Measurements from ENCODE around the gene ESPL1.

ESPL1 gene

DNA sequence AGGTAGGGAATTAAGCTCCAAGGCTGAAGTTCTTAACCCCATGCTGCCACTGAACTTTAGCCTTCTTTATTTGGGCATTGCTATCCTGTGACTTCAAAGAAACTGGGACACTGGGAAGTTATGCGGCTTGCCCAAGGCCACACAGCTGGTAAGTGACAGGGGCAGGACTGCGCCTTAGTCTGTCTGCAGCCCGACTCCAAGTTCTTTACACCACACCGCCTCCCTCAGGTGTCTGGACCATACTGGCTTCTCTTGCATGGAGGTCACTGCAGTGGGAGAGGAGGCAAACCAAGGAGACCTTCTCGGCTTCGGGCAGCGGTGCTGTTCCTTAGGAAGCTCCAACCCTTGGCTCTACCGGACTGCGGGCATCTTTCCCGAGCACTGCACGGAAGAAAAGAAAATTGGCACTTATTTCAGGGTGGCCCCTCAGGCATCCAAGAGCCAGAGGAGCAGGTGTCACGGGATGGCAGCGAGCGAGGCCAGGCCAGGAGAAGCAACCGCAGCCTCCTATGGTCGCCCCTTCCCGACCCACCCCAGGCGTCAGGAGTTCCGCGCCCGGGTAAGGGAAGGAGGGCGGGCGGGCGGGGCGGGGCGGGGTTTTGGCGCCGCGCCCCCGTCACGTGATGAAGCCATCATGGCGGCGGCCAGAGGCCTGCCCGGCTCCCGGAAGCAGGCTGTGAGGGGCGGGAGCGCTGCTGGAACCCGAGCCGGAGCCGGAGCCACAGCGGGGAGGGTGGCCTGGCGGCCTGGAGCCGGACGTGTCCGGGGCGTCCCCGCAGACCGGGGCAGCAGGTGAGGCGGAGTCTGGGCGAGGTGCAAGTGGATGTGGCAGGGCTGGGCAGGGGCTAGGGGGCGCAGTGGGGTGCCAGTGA, 16.4 kb upstream of the ESPL1 start:
- ChIA-PET CTCF (interaction anchor here (0.6 to 1.4 kb wide), 4 partner anchors 16 to 172 kb away, joined by 3 to 20 read pairs (median 4); partner anchors contain the start of gene AMHR2), POLR2A (interaction anchor here (0.6 to 2.3 kb wide), 13 partner anchors 10 to 71 kb away, joined by 3 to 20 read pairs (median 5); partner anchors contain the start of genes CSAD, ESPL1, PFDN5 and ZNF740)
- DNase-seq (ENCODE audit: extremely low spot score) = peak; percentile 91
- TF ChIP-seq, protein P1, sequence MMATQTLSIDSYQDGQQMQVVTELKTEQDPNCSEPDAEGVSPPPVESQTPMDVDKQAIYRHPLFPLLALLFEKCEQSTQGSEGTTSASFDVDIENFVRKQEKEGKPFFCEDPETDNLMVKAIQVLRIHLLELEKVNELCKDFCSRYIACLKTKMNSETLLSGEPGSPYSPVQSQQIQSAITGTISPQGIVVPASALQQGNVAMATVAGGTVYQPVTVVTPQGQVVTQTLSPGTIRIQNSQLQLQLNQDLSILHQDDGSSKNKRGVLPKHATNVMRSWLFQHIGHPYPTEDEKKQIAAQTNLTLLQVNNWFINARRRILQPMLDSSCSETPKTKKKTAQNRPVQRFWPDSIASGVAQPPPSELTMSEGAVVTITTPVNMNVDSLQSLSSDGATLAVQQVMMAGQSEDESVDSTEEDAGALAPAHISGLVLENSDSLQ (IDR thresholded peaks at IDR 0.05) = no peak
- TF ChIP-seq CTBP1 (IDR thresholded peaks at IDR 0.05; ENCODE audit: borderline replicate concordance) (no peak), SP1 (IDR thresholded peaks at IDR 0.05) (no peak), L3MBTL2 (conservative IDR thresholded peaks at IDR 0.05) (no peak; the same call in 1 of the 2 replicates), NFRKB (IDR thresholded peaks at IDR 0.05) (no peak), FOXM1 (IDR thresholded peaks at IDR 0.05; ENCODE audit: borderline replicate concordance) (no peak), ELF4 (IDR thresholded peaks at IDR 0.05) (peak; percentile 71), SUZ12 (IDR thresholded peaks at IDR 0.05) (no peak)

DNA sequence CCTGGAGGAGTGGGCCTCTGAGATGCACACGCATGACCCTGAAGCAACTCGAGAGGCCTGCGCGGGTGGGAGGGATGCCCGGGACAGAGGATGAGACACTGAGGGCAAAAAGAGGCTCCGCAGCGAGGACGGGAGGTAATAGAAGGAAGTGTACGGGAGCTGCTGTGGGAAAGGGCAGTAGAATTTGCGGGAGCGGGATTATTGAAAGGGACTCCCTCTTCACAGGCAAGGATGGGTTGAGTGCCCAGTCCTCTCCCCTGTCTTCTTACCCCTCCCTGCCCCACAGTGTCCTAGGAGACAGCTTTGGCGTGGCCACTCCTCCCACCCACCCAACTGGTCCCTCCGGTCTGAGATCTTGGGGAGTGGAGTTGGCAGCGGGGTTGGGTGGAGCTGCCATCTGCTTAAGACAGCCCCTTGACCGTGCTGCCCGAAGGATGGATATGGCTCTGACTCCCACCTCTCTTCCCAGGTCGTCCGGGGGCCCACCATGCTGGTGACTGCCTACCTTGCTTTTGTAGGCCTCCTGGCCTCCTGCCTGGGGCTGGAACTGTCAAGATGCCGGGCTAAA, 15.7 kb upstream of the ESPL1 start:
- no peak for TF ChIP-seq FOXK2 (IDR thresholded peaks at IDR 0.05)
- 0 out of 2 replicates have a peak, but pooled peaks have one; percentile 44 for TF ChIP-seq HDGF (IDR thresholded peaks at IDR 0.05; ENCODE audit: borderline replicate concordance)
- POLR2A ChIA-PET = interaction anchor here (2.2 to 2.3 kb wide), 2 partner anchors 15 to 38 kb away, joined by 12 to 20 read pairs; partner anchors contain the start of gene ESPL1
- CTCF ChIA-PET = interaction anchor here (0.8 kb wide), 1 partner anchor 15 kb away, joined by 3 read pairs; no protein-coding TSS in a partner anchor

DNA sequence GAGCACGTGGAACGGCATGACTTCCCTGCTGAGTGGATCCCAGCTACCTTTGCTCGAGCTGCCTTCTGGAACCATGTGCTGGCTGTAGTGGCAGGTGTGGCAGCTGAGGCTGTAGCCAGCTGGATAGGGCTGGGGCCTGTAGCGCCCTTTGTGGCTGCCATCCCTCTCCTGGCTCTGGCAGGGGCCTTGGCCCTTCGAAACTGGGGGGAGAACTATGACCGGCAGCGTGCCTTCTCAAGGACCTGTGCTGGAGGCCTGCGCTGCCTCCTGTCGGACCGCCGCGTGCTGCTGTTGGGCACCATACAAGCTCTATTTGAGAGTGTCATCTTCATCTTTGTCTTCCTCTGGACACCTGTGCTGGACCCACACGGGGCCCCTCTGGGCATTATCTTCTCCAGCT, 14.8 kb upstream of the ESPL1 start:
- TF ChIP-seq ARNT (IDR thresholded peaks at IDR 0.05) (no peak), L3MBTL2 (conservative IDR thresholded peaks at IDR 0.05) (no peak), BHLHE40 (IDR thresholded peaks at IDR 0.05; ENCODE audit: borderline replicate concordance) (no peak), FOXK2 (IDR thresholded peaks at IDR 0.05) (no peak), HDGF (IDR thresholded peaks at IDR 0.05; ENCODE audit: borderline replicate concordance) (no peak), NFRKB (IDR thresholded peaks at IDR 0.05) (no peak), SP1 (IDR thresholded peaks at IDR 0.05) (no peak), FOXA1 (IDR thresholded peaks at IDR 0.05) (no peak), ZNF384 (IDR thresholded peaks at IDR 0.05) (no peak), LEF1 (IDR thresholded peaks at IDR 0.05; ENCODE audit: borderline replicate concordance) (no peak)
- ChIA-PET POLR2A (interaction anchor here (2.3 kb wide), 1 partner anchor 14 kb away, joined by 20 read pairs; the partner anchor contains the start of gene ESPL1), CTCF (interaction anchor here (0.8 kb wide), 1 partner anchor 13 kb away, joined by 3 read pairs; no protein-coding TSS in a partner anchor)
- no peak for DNase-seq (ENCODE audit: extremely low spot score)

More for the DNA sequence above, 15.7 kb upstream of the ESPL1 start:
- DNase-seq (ENCODE audit: extremely low spot score) = no peak

DNA sequence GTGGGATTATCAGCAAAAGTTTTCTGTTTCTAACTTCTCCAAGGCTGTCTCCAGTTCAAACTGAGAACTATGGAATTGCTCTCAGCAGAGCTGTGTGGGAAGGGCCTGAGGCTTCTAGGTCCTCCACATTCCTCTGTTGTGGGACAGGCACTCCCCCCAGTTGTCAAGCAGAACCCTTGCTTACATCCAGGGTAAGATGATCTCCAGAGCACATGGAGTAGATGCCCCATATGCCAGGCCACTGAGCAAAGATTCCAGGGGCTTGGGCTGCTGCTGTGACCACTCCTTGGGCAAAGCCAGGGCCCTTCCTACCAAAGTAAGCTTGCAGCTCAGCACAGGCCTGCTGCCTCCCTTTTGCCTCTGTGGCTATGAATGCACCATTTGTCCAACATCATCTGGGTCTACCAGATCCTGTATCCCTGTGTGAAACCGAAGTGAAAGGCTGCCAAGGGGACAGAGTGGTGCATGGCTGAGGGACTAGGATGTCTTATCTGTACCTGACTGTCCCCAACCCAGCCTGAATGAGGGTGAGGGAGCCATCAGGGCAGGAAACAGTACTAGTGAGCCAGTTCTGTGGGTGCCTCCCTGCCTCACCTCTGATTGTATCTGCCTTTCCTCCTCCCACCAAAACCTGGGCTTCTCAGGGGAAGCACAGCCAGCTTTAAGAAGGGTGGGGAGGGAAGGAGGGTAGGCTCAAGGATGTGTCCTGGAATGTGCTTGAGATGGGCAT, 13.1 kb upstream of the ESPL1 start:
- CTCF ChIA-PET = no interaction called here
- no peak for TF ChIP-seq NFRKB (IDR thresholded peaks at IDR 0.05)
- TF ChIP-seq, protein P1 (IDR thresholded peaks at IDR 0.05) = no peak
- no peak for DNase-seq (ENCODE audit: extremely low spot score)
- POLR2A ChIA-PET = no interaction called here

DNA sequence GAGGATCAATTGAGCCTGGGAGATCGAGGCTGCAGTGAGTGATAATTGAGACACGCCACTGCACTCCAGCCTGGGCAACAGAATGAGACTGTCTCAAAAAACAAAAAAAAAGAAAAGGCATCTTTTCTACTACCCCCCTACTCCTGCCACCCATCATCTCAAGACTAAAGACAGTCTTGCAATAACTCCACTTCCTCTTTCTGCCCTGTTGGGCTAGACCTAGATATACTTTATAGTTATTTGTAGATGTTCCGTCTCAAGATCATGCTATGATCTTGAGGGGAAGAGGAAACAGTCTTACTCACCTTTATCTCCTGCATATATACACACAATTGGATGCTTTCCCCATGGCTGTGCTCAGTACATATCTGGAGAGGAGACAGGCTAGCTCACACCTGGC, 12.1 kb upstream of the ESPL1 start:
- DNase-seq (ENCODE audit: extremely low spot score) = no peak
- CTCF ChIA-PET = no interaction called here
- no peak for TF ChIP-seq SP1 (IDR thresholded peaks at IDR 0.05)
- TF ChIP-seq FOXK2 (IDR thresholded peaks at IDR 0.05) = no peak
- TF ChIP-seq SUZ12 (IDR thresholded peaks at IDR 0.05) = no peak
- no peak for TF ChIP-seq CTBP1 (IDR thresholded peaks at IDR 0.05; ENCODE audit: borderline replicate concordance)
- no peak for TF ChIP-seq ARNT (IDR thresholded peaks at IDR 0.05)
- TF ChIP-seq ELF4 (IDR thresholded peaks at IDR 0.05) = no peak
- no peak for TF ChIP-seq ZNF384 (IDR thresholded peaks at IDR 0.05)
- POLR2A ChIA-PET = interaction anchor here (1.0 kb wide), 1 partner anchor 9 kb away, joined by 3 read pairs; no protein-coding TSS in a partner anchor

DNA sequence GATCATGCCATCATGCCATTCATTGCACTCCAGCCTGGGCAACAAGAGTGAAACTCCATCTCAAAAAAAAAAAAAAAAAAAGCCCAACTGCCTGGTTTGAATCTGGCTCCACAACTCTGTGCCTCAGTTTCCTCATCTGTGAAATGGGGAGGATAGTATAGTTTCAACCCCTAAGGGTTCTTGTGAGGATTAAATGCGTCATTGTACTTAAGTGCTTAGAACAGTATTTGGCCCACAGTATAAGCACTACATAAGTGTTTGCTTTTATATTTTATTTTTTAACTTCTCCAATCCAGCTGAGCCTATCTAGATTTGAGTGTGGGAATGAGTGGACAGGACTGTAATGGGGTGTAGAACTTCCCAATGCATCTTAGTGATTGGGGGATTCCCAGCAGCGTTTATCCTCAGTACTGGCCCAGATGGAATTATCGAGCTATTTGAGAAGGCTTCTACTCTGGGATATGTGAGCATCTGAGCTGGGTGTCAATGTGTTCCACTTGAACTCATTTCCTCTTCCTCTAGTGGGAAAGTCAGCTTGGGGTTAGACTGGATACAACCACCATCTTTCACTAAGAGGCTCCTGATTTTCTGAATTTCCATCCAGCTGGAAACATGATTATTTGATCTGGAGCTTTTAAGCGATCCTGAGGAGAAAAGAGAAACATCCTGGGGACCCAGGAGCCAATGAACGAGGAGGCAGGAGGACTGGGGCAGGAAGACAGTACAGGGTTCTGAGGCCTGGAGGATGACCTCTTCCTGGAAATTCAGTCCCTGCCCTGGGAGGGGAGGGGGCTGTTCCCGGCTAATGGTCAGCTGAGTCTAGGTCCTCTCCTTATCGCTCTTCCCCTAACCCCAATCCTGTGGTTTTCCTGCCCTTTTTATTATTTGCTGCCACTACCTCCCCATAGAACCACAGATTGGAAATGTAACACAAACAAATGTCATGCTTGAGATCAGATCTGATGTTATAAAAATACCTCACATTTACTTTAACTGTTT, 9.3 kb upstream of the ESPL1 start:
- no peak for DNase-seq (ENCODE audit: extremely low spot score)
- POLR2A ChIA-PET = no interaction called here
- CTCF ChIA-PET = interaction anchor here (0.6 to 1.3 kb wide), 4 partner anchors 9 to 177 kb away, joined by 3 to 5 read pairs (median 4); partner anchors contain the start of gene ESPL1
- no peak for TF ChIP-seq CTBP1 (IDR thresholded peaks at IDR 0.05; ENCODE audit: borderline replicate concordance)
- no peak for TF ChIP-seq FOXM1 (IDR thresholded peaks at IDR 0.05; ENCODE audit: borderline replicate concordance)
- TF ChIP-seq TARDBP (IDR thresholded peaks at IDR 0.05) = no peak
- TF ChIP-seq L3MBTL2 (conservative IDR thresholded peaks at IDR 0.05) = no peak
- no peak for TF ChIP-seq FOXA1 (IDR thresholded peaks at IDR 0.05)
- no peak for TF ChIP-seq LEF1 (IDR thresholded peaks at IDR 0.05; ENCODE audit: borderline replicate concordance)
- TF ChIP-seq ARNT (IDR thresholded peaks at IDR 0.05) = no peak
- no peak for TF ChIP-seq ZNF384 (IDR thresholded peaks at IDR 0.05)
- no peak for TF ChIP-seq HDGF (IDR thresholded peaks at IDR 0.05; ENCODE audit: borderline replicate concordance)
- no peak for TF ChIP-seq NFRKB (IDR thresholded peaks at IDR 0.05)
- no peak for TF ChIP-seq BHLHE40 (IDR thresholded peaks at IDR 0.05; ENCODE audit: borderline replicate concordance)
- no peak for TF ChIP-seq SUZ12 (IDR thresholded peaks at IDR 0.05)
- no peak for TF ChIP-seq FOXK2 (IDR thresholded peaks at IDR 0.05)
- TF ChIP-seq SP1 (IDR thresholded peaks at IDR 0.05) = no peak
- TF ChIP-seq, protein P1 (IDR thresholded peaks at IDR 0.05) = no peak
- TF ChIP-seq ELF4 (IDR thresholded peaks at IDR 0.05) = no peak
